GM18517 (cell line): Measurements from ENCODE around the gene KPNA6.
A peak's percentile ranks its signal among the peaks of the same experiment; 100 is the strongest.
"Not testable (repeated sequence)": the region's sequence is repeated elsewhere in the genome, so short reads cannot be mapped to it uniquely, and the experiment has no call there.

Experiments
- ATAC-seq: cut with Tn5 transposase; IDR thresholded peaks from one replicate; pipeline ENCODE4 v1.9.1; 2021; ENCODE audit warnings: mild to moderate bottlenecking, moderate library complexity; ENCODE audit not compliant: unreplicated experiment

Gene KPNA6

DNA sequence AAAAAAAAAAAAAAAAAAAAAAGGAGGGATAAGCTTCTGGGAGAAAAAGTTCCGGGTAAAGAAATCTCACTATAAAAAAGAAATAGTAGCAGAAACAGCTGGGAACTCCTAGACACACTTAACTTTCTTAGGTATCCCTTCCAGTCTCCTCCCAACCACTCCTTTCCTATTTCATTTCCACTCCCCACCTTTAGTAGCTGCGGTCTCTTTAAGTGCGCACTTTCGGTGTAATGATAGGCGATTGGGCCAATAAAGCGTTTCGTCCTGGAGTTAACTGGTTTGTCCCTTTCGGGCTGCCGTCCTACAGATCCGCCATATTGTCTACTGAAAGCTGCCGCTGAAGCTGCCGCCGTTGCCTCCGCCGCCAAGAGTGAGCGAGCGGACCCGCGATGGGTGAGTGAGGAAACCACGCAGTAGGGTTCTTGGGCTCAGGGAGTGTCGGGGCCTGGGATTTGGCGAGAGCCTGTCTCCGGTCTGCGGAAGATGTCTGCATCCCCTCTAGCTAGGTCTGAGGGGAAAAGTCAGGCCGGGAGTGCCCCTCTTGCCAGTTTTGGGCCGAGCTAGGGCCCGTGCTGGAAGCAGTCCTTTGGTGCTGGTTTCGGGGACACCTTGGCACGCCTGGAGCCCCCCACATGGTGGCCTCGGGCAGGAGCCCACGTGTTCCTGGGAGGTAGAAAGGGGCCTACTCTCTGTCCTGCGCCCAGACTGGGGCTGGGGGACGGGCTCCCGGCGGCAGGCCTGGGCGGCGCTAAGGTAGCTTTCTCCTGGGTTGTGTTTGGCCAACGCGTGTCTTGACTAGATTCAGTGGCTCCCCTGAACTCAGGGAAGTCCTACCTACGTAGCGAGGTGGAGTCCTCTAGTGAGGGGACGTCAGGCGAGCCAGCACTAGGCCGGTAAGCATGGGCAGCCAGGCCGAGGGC is at the start of gene KPNA6:
TSS of gene KPNA6 (plus strand) at position 315 of the 920 bp plus-strand sequence. CDS start at position 390, 75 bp downstream.
- ATAC-seq, result peak; percentile 71

GRCh38 chr1:32060914-32061313 is 46.9 kb upstream of the KPNA6 start:
- ATAC-seq, result no peak

GRCh38 chr1:32062867-32063230 is 45.0 kb upstream of the KPNA6 start:
- ATAC-seq, result no peak

DNA sequence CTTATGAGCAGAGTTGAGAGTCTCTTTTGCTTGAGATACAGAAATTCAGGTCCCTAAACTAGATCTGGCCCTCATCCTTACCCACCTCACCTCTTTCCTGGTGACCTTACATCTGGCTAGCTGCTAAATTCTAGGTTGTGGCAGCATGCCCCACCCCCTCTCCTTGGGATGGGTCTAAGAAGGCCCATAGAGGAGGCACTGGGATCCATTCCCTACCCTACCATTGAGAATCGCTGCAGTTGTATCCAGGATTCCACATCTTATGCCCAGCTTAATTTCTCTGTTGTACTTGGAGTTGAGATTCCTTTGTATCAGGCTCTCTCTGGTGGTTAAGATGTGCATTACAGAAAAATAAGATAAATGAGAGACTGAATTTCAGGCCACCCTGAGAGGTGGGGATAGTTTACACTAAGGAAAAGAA is 44.6 kb upstream of the KPNA6 start:
- no peak for ATAC-seq

- not testable (repeated sequence) for ATAC-seq
Observed at GRCh38 chr1:32065613-32066488, 42.0 kb upstream of the KPNA6 start.

GRCh38 chr1:32066489-32066873 is 41.4 kb upstream of the KPNA6 start:
- no peak for ATAC-seq

DNA sequence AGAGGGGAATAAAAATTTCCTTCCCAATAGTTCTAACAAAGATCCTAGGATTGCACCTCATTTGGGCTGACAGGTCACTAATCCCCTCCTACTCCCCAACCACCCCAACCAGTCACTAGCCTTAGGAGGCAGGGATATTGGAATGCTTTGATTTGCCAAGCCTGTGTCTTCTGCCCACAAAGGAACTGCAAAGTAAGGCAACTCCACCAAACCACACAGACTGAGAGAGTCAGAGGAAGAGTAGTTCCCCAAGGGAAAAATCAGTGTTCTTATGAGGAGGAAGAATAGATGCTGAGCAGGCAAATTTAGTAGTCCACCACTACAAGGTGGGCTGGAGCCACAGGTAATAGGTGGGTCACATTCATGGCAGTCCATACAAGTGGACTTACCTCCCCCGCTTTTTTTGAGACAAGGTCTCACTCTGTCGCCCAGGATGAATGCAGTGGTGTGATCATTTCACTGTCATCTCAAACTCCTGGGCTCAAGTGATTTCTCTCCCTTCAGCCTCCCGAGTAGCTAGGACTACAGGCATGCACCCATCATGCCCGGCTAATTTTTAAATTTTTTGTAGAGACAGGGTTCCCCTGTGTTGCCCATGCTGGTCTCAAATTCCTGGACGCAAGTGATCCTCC is 38.8 kb upstream of the KPNA6 start:
- ATAC-seq, result no peak

- ATAC-seq, result no peak
Observed at GRCh38 chr1:32071758-32072621, 35.9 kb upstream of the KPNA6 start.

DNA sequence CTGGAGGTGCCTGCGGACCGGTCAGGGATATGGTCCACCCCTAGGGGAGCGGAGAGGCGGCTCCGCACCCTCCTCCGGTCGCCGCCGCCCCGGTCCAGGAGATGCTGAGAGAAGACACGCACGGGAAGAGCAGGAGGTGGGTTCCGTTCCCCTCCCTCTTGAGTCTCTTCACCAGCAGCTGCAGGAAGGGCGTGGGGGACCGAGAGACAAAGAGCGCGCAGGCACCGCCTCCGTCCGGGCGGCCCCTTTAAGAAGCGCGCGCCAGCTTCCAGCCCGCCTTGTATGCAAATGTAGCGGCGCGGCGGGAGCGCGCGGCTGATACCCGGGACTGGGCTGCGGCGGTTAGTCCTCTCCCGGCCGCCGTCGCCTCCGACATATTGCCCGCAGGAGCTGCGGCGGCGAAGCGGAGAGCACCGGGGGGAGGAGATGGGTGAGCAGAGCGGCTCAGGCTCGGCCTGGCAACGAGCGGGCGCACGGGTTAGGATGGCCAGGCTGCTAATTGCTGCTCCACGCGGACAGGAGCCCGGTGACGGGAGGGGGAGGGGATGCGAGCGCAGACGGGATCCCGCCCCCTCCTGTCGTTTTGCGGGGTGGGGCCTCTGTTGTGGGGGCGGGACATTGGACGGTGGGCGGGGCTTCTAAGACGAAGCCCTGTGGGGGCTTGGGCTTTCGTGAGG is 35.1 kb upstream of the KPNA6 start, which contains the start of gene TMEM39B:
TSS of gene TMEM39B (plus strand) at position 318 of the 677 bp plus-strand sequence. CDS start at position 427, 109 bp downstream.
- ATAC-seq, result peak; percentile 71

GRCh38 chr1:32073299-32074229 is 34.3 kb upstream of the KPNA6 start:
- ATAC-seq, result peak; percentile 24

DNA sequence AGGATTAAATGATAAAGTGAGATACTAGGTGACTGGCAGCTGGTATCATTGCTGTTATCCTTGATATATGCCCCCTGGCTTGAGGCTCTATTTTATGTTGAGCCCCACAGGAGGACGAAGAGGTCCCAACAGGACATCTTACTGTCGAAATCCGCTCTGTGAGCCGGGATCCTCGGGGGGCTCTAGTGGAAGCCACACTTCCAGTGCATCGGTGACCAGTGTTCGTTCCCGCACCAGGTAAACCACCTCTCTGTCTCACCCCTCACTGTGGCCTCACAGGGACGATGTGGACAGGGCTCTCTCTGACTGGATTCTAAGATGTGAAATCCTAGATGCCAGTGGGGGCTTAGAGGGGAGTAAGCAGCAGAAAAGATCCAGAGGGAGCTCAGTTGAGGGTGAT is 33.0 kb upstream of the KPNA6 start:
- ATAC-seq, result no peak

DNA sequence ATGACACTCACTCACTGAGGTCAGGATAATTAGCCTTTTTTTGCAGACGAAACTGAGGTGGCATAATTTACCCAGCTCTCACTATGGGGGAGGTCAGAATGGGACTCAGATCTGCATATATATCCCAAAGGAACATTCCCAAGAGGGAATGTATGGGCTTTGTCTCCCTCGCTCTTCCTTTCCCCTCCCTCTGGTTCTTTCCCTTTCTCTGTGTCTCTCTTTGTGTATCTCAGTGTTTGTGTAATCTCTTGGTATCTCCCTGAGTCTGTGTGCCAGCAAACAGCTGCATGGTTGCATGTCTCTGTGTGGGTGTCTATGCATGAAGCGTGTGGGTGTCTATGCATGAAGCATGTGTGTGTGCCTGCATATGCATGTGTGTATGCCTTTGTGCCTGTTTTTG is 30.4 kb upstream of the KPNA6 start:
- ATAC-seq, result no peak

- no peak for ATAC-seq
Observed at GRCh38 chr1:32082022-32082421, 25.8 kb upstream of the KPNA6 start.

GRCh38 chr1:32086381-32086780 is 21.5 kb upstream of the KPNA6 start:
- not testable (repeated sequence) for ATAC-seq

DNA sequence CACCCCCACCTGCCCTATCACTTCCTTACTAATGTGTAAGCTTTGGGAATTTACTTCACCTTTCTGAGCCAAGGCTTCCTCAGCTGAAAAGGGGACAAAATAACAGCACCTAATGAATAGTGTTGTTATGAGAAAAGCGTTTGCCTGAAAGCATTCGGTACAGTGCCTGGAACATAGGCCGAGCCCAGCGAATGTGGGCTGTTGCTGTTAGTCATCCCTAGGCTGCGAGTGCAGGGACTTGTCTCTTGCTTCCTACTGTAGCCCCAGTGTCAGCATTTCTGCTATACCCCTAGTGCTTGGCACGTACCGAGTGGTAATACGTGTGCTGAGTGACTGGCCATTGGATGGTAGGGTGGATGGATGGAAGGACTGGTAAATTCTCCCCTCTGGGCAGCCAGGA is 16.7 kb upstream of the KPNA6 start:
- ATAC-seq, result no peak

GRCh38 chr1:32091591-32091990 is 16.3 kb upstream of the KPNA6 start:
- ATAC-seq, result no peak

DNA sequence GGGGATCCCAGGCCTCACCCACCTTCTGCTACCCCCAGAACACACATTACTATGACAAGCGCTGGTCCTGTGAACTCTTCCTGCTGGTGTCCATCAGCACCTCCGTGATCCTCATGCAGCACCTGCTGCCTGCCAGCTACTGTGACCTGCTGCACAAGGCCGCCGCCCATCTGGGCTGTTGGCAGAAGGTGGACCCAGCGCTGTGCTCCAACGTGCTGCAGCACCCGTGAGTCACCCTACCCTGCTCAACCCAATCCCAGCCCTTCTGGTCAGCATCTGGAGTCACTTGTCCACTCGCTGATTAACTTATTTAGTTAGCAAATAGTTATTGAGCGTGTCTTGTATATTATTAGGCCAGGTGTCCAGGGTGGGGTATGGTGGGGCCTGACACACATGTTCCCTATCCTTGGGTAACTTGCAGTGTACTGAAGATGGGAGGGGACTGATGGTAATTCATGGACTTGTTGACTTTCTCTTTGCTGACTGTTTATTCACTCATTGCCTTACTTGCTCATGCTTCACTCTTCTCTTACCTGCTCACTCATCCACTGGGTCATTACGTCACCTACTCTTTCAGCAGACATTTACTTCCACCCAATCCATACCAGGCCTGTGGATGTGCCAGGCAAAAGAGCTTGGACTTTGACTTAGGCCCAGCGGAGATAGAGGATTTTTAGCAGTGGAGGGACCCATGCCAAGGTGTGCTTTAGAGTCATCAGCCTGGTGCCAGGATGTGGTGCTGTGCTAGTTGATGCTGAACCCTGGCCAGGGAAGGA is 12.9 kb upstream of the KPNA6 start:
- ATAC-seq, result no peak

GRCh38 chr1:32099426-32099825 is 8.4 kb upstream of the KPNA6 start:
- ATAC-seq, result no peak
